ENCODE data around the gene ZBTB18. TPM values are rescaled to one million over a fixed set of nuclear protein-coding genes. Genes with fewer than 3 reads are reported as not detected.

The ZBTB18 gene
- total RNA-seq, 1 experiment from 2014 or later = 10.7 TPM

GRCh38 chr1:244087611-244088010 lies 36.5 kb downstream of the ZBTB18 start:
- no peak for DNase-seq (ENCODE audit: low spot score)

- no peak for DNase-seq (ENCODE audit: low spot score)
Observed at GRCh38 chr1:244088161-244088560, 37.1 kb downstream of the ZBTB18 start.

GRCh38 chr1:244089561-244089960 lies 38.5 kb downstream of the ZBTB18 start:
- no peak for DNase-seq (ENCODE audit: low spot score)

GRCh38 chr1:244090645-244091044 lies 39.6 kb downstream of the ZBTB18 start:
- no peak for DNase-seq (ENCODE audit: low spot score)

GRCh38 chr1:244092293-244092963 lies 41.3 kb downstream of the ZBTB18 start:
- no peak for DNase-seq (ENCODE audit: low spot score)

GRCh38 chr1:244092964-244093638 lies 42.0 kb downstream of the ZBTB18 start:
- DNase-seq (ENCODE audit: low spot score) = peak; percentile 33

GRCh38 chr1:244094880-244095528 lies 43.9 kb downstream of the ZBTB18 start:
- no peak for DNase-seq (ENCODE audit: low spot score)

- no peak for DNase-seq (ENCODE audit: low spot score)
Observed at GRCh38 chr1:244095529-244095911, 44.4 kb downstream of the ZBTB18 start.

GRCh38 chr1:244096066-244096610 lies 45.1 kb downstream of the ZBTB18 start:
- DNase-seq (ENCODE audit: low spot score) = no peak

GRCh38 chr1:244096691-244097090 lies 45.6 kb downstream of the ZBTB18 start:
- no peak for DNase-seq (ENCODE audit: low spot score)

GRCh38 chr1:244097523-244098405 lies 46.7 kb downstream of the ZBTB18 start:
- DNase-seq (ENCODE audit: low spot score) = no peak

GRCh38 chr1:244099258-244099930 lies 48.3 kb downstream of the ZBTB18 start:
- no peak for DNase-seq (ENCODE audit: low spot score)

GRCh38 chr1:244100276-244100675 lies 49.2 kb downstream of the ZBTB18 start:
- no peak for DNase-seq (ENCODE audit: low spot score)

GRCh38 chr1:244100704-244101453 lies 49.8 kb downstream of the ZBTB18 start:
- no peak for DNase-seq (ENCODE audit: low spot score)

- no peak for DNase-seq (ENCODE audit: low spot score)
Observed at GRCh38 chr1:244102046-244102445, 51.0 kb downstream of the ZBTB18 start.

- no peak for DNase-seq (ENCODE audit: low spot score)
Observed at GRCh38 chr1:244102468-244102867, 51.4 kb downstream of the ZBTB18 start.

- DNase-seq (ENCODE audit: low spot score) = no peak
Observed at GRCh38 chr1:244104309-244105060, 53.4 kb downstream of the ZBTB18 start.

- DNase-seq (ENCODE audit: low spot score) = no peak
Observed at GRCh38 chr1:244106176-244106575, 55.1 kb downstream of the ZBTB18 start.
